Subcutaneous abdominal adipose tissue (tissue), 5 donors: Measurements from ENCODE around the gene ERC1.
A peak's percentile ranks its signal among the peaks of the same experiment; 100 is the strongest.
"Not testable (repeated sequence)": the region's sequence is repeated elsewhere in the genome, so short reads cannot be mapped to it uniquely, and the experiment has no call there.

Experiments used
- H3K27ac ChIP-seq: one replicate; pipeline ENCODE4 v1.7.0; 2013; ENCODE audit warnings: low read depth, mild to moderate bottlenecking, inconsistent platforms, low read length, moderate library complexity
- H3K27me3 ChIP-seq, 5 donors: one replicate each; pipeline ENCODE4 v1.7.0; 2013; ENCODE audit warnings: low read length in 5 of 5, inconsistent platforms in 1 of 5; ENCODE audit not compliant: control insufficient read depth in 5 of 5, insufficient read depth in 4 of 5
- H3K36me3 ChIP-seq, 5 donors: one replicate each; pipeline ENCODE4 v1.7.0; 2013; ENCODE audit warnings: low read length in 5 of 5; ENCODE audit not compliant: control insufficient read depth in 5 of 5, insufficient read depth in 5 of 5
- H3K4me1 ChIP-seq, 5 donors: one replicate each; pipeline ENCODE4 v1.7.0; 2013; ENCODE audit warnings: low read length in 5 of 5, mild to moderate bottlenecking in 3 of 5, moderate library complexity in 1 of 5; ENCODE audit not compliant: control insufficient read depth in 5 of 5, insufficient read depth in 5 of 5
- H3K4me3 ChIP-seq, 5 donors: one replicate each; pipeline ENCODE4 v1.7.0; 2013; ENCODE audit warnings: low read length in 5 of 5, low read depth in 1 of 5
- H3K9ac ChIP-seq, 5 donors: one replicate each; pipeline ENCODE4 v1.7.0; 2013; ENCODE audit warnings: low read length in 5 of 5, mild to moderate bottlenecking in 4 of 5, moderate library complexity in 3 of 5
- H3K9me3 ChIP-seq, 5 donors: one replicate each; pipeline ENCODE4 v1.7.0; 2013; ENCODE audit warnings: low read length in 5 of 5; ENCODE audit not compliant: control insufficient read depth in 5 of 5
- donor health status: healthy.
- donor health status: healthy.
- donor health status: healthy.
- donor health status: healthy.
- donor health status: healthy.

Gene ERC1

DNA sequence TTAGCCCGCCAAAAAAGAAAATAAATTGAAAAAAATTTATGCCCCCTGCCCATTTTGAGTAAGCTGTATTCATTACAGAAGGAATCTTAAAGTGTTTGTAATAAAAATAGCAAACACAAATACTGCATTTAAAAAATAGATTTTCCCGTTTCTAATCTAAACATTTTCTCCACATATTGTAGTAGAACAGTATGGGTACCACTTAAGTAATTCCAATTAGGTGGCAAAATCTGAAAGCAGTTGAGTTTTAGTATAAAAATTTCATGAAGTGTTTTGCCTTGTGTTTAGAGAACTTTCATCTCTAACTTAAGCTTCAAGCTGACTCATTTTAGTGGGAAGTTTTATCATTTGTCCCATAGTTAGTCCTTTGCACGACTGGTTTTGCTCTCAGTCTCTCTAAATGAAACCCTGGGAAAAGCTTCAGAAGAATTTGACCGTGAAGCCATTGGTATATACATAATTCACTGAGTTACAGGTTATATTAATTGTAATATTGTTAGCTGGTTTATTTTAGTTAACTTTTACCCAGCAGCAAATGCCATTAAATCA lies 214.6 kb downstream of the ERC1 start:
- H3K27me3 ChIP-seq: no peaks in the 10 kb centered on the region
- peaks cover 0 to 19% (median 6%) of the 10 kb centered on the region in 5 donors for H3K4me1 ChIP-seq
- no peak overlapping the region for H3K9ac ChIP-seq
- H3K36me3 ChIP-seq: no peaks in the 10 kb centered on the region
- H3K27ac ChIP-seq: no peak overlapping the region
- no peak overlapping the region for H3K4me3 ChIP-seq
- no peaks in the 10 kb centered on the region for H3K9me3 ChIP-seq

GRCh38 chr12:1206118-1206734 lies 215.2 kb downstream of the ERC1 start:
- Histone ChIP-seq H3K9me3 (no peaks in the 10 kb centered on the region), H3K9ac (no peak overlapping the region)

GRCh38 chr12:1207276-1207675 lies 216.3 kb downstream of the ERC1 start:
- Histone ChIP-seq H3K4me1 (peaks cover 0 to 19% (median 6%) of the 10 kb centered on the region in 5 donors), H3K27me3 (no peaks in the 10 kb centered on the region), H3K9ac (no peak overlapping the region), H3K27ac (no peak overlapping the region), H3K9me3 (no peaks in the 10 kb centered on the region), H3K36me3 (no peaks in the 10 kb centered on the region), H3K4me3 (no peak overlapping the region)

More at GRCh38 chr12:1206118-1206734, 215.2 kb downstream of the ERC1 start:
- no peaks in the 10 kb centered on the region for H3K27me3 ChIP-seq
- H3K4me3 ChIP-seq: no peak overlapping the region
- H3K4me1 ChIP-seq: peaks cover 0 to 19% (median 6%) of the 10 kb centered on the region in 5 donors
- no peaks in the 10 kb centered on the region for H3K36me3 ChIP-seq
- no peak overlapping the region for H3K27ac ChIP-seq

GRCh38 chr12:1208719-1209118 lies 217.7 kb downstream of the ERC1 start:
- not testable (repeated sequence) for H3K36me3 ChIP-seq, H3K27ac ChIP-seq, H3K9ac ChIP-seq, H3K4me3 ChIP-seq, H3K9me3 ChIP-seq, H3K27me3 ChIP-seq
- peaks cover 0 to 15% (median 6%) of the 10 kb centered on the region in 5 donors for H3K4me1 ChIP-seq

- H3K9ac ChIP-seq: no peak overlapping the region
Measured at GRCh38 chr12:1212526-1212925, 221.5 kb downstream of the ERC1 start.

DNA sequence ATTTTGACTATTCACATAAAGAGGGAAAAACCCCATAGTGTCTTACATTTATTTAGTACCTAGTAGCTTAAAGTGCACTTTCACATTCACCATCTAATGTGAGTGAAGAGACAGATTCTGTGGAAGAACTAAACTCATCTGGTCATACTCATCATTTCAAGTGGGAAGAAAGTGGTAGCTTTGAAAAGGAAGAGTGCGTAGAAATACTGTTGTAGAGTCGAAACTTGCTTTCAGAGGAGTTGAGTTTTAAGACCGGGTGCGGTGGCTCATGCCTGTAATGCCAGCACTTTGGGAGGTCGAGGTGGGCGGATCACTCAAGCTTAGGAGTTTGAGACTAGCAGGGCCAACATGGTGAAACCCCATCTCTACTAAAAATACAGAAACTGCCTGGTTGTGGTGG lies 222.2 kb downstream of the ERC1 start:
- H3K9ac ChIP-seq: no peak overlapping the region
- H3K27ac ChIP-seq: no peak overlapping the region
- H3K4me1 ChIP-seq: peaks cover 0 to 15% (median 5%) of the 10 kb centered on the region in 5 donors
- no peaks in the 10 kb centered on the region for H3K9me3 ChIP-seq
- H3K27me3 ChIP-seq: no peaks in the 10 kb centered on the region
- no peaks in the 10 kb centered on the region for H3K36me3 ChIP-seq
- H3K4me3 ChIP-seq: no peak overlapping the region

More at GRCh38 chr12:1212526-1212925, 221.5 kb downstream of the ERC1 start:
- H3K27ac ChIP-seq: no peak overlapping the region
- peaks cover 0 to 8% (median 4%) of the 10 kb centered on the region in 5 donors for H3K4me1 ChIP-seq
- no peak overlapping the region for H3K4me3 ChIP-seq
- H3K36me3 ChIP-seq: no peaks in the 10 kb centered on the region
- no peaks in the 10 kb centered on the region for H3K9me3 ChIP-seq
- no peaks in the 10 kb centered on the region for H3K27me3 ChIP-seq

DNA sequence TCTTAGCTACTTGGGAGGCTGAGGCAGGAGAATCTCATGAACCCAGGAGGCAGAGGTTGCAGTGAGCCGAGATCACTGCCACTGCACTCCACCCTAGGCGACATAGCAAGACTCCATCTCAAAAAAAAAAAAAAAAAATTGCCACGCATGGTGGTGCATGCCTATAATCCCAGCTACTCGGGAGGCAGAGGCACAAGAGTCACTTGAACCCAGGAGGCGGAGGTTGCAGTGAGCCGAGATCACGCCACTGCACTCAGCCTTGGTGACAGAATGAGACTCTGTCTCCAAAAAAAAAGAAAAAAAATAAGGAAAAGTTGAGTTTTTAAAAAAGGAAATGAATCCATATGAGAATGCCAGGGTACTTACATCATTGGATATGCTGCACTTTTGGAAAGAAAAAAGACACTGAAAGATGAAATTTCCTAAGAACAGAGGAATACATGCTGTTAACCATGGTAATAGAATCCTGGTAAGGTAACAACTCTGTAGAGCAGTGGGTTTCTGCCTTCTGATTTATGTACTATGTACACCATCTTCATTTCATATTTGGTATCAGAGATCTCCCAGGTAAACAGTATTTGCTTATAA lies 222.7 kb downstream of the ERC1 start:
- Histone ChIP-seq H3K27ac (no peak overlapping the region), H3K4me3 (no peak overlapping the region), H3K9ac (no peak overlapping the region), H3K27me3 (no peaks in the 10 kb centered on the region), H3K36me3 (no peaks in the 10 kb centered on the region), H3K9me3 (no peaks in the 10 kb centered on the region), H3K4me1 (peaks cover 0 to 18% (median 5%) of the 10 kb centered on the region in 5 donors)

- Histone ChIP-seq H3K9ac (peak overlapping the region in 2 of 5 donors; percentile 11 to 28), H3K27me3 (no peaks in the 10 kb centered on the region), H3K27ac (peak overlapping the region; percentile 64), H3K4me1 (peaks cover 2 to 31% (median 5%) of the 10 kb centered on the region in 5 donors), H3K4me3 (no peak overlapping the region), H3K36me3 (no peaks in the 10 kb centered on the region), H3K9me3 (no peaks in the 10 kb centered on the region)
Measured at GRCh38 chr12:1216560-1216959, 225.5 kb downstream of the ERC1 start.

GRCh38 chr12:1217191-1217949 lies 226.3 kb downstream of the ERC1 start:
- Histone ChIP-seq H3K4me3 (peak overlapping the region in 1 of 5 donors; percentile 10), H3K9me3 (no peaks in the 10 kb centered on the region), H3K36me3 (no peaks in the 10 kb centered on the region), H3K27ac (peak overlapping the region; percentile 64), H3K27me3 (no peaks in the 10 kb centered on the region), H3K9ac (peak overlapping the region in 1 of 5 donors; percentile 33), H3K4me1 (peaks cover 2 to 31% (median 5%) of the 10 kb centered on the region in 5 donors)

DNA sequence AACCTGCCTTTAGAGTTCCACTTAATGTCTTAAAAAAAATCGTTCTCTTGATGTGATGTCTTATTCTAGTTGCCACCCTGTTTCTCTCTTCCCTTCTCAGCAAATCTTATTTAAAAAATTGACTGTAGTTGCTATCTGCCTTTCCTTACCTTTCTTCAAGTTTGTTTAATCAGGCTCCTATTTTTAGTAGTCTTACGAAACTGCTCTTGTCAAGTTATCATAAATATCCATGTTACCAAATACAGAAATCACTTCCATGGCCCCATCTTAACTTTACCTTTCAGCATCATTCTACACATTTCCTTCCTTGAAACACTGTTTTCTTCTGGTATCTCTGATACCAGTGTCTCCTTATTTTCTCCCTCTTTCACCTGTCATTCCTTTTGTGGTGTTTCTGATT lies 227.3 kb downstream of the ERC1 start:
- H3K27me3 ChIP-seq: no peaks in the 10 kb centered on the region
- peak overlapping the region; percentile 52 for H3K27ac ChIP-seq
- H3K4me3 ChIP-seq: no peak overlapping the region
- no peaks in the 10 kb centered on the region for H3K36me3 ChIP-seq
- no peaks in the 10 kb centered on the region for H3K9me3 ChIP-seq
- peaks cover 2 to 31% (median 5%) of the 10 kb centered on the region in 5 donors for H3K4me1 ChIP-seq
- peak overlapping the region in 1 of 5 donors; percentile 6 for H3K9ac ChIP-seq
